Adrenal gland (tissue), 5 donors: Measurements from ENCODE around the gene TOX2.

Source experiments
- POLR2A ChIP-seq, 2 donors: fragments of 450-650 bp; IDR thresholded peaks; one replicate each; pipeline ENCODE4 v1.6.1; 2017; ENCODE audit warnings: antibody characterized with exemption in 2 of 2, mild to moderate bottlenecking in 2 of 2, moderate library complexity in 1 of 2
- TF ChIP-seq, protein P1 (sequence below), 6 experiments: fragments of 450-650 bp in 4 of 6; fragments of 200-600 bp in 2 of 6; sonication (generic) in 1 of 6; IDR thresholded peaks; 1 replicate in 5 of 6; 2 replicates in 1 of 6; pipeline versions ENCODE4 v1.5.1 to v1.8.0; 2016 to 2021; ENCODE audit warnings: antibody characterized with exemption in 6 of 6, mild to moderate bottlenecking in 2 of 6, moderate library complexity in 1 of 6
- donor health status: DM: no; HTN: no; CAD: no.

DNA sequence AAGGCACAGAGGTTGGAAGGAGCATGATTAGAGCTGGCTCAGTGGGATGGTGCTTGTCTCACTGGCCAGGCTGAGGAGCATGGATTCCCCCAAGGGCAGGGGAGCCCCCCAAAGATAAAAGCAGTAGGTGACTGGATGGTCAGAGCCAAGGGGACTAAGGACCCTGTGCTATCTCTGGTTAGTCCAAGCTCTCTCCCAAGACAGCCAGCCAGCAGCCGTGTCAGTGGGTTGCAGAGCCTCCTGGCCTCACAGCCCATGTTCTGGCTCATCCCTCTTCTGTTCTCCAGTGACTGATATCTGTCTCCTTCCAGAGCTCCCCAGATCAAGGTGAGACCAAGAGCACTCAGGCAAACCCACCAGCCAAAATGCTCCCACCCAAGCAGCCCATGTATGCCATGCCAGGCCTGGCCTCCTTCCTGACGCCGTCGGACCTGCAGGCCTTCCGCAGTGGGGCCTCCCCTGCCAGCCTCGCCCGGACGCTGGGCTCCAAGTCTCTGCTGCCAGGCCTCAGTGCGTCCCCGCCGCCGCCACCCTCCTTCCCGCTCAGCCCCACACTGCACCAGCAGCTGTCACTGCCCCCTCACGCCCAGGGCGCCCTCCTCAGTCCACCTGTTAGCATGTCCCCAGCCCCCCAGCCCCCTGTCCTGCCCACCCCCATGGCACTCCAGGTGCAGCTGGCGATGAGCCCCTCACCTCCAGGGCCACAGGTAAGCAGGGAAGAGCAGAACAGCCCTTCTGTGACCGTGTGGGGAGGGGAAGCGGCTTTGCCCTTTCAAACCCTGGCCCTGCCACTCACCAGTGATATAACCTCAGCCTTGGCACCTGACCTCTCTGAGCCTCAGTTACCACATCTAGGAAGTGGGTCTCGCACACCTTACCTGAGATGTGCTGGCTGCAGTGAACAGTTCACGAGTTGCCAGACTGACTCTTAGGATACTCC, 151.0 kb downstream of the TOX2 start:
- TF ChIP-seq, protein P1, sequence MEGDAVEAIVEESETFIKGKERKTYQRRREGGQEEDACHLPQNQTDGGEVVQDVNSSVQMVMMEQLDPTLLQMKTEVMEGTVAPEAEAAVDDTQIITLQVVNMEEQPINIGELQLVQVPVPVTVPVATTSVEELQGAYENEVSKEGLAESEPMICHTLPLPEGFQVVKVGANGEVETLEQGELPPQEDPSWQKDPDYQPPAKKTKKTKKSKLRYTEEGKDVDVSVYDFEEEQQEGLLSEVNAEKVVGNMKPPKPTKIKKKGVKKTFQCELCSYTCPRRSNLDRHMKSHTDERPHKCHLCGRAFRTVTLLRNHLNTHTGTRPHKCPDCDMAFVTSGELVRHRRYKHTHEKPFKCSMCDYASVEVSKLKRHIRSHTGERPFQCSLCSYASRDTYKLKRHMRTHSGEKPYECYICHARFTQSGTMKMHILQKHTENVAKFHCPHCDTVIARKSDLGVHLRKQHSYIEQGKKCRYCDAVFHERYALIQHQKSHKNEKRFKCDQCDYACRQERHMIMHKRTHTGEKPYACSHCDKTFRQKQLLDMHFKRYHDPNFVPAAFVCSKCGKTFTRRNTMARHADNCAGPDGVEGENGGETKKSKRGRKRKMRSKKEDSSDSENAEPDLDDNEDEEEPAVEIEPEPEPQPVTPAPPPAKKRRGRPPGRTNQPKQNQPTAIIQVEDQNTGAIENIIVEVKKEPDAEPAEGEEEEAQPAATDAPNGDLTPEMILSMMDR (IDR thresholded peaks at IDR 0.05), result no peak
- no peak for TF ChIP-seq POLR2A (IDR thresholded peaks at IDR 0.05)
